K562 (cell line): ENCODE measurements around the gene POU2F3. TPM values are rescaled to one million over a fixed set of nuclear protein-coding genes. Genes with fewer than 3 reads are reported as not detected.

Source experiments
- ATAC-seq: fragments of 200-7000 bp; cut with Tn5 transposase; 3 replicates; pipeline ENCODE4 v1.9.1; 2020; ENCODE audit warnings: moderate library complexity
- BruUV-seq: library from RNA; stranded (reverse); fragments of 400-500 nt; replicated peaks from 2 replicates; lab custom pipeline; 2021; lab: Mats Ljungman, UMichigan
- CTCF ChIA-PET: fragments of 300-600 bp; formaldehyde crosslinking; extraction: SDS; loops from one replicate; lab custom pipeline; 2021; ENCODE audit warnings: low intra/inter-chr PET ratio; lab: Yijun Ruan, JAX
- POLR2A ChIA-PET: fragments of 300-600, 350-650 bp; sonication (Branson Sonifier 250); formaldehyde crosslinking; extraction: SDS; loops from one replicate; lab custom pipeline; 2021; ENCODE audit warnings: antibody characterized with exemption, inconsistent platforms; lab: Yijun Ruan, JAX
- DNase-seq, 4 experiments: peaks; one replicate each; pipeline versions ENCODE4 v3.0.0 to v3.0.0-alpha.2; 2011 to 2018; ENCODE audit warnings: low spot score in 3 of 4, mixed read lengths in 3 of 4; ENCODE audit errors: extremely low read depth in 1 of 4
- FAIRE-seq: peaks from 2 replicates; lab custom pipeline; 2011; peaks lifted over from hg19 to GRCh38; lab: Jason Lieb, UNC
- H2AFZ ChIP-seq: 2 replicates; pipeline ENCODE4 v1.6.0; 2011; ENCODE audit warnings: low read depth, low read length, control low read depth, inconsistent platforms
- H3K27ac ChIP-seq: fragments of 200-600 bp; 3 replicates; pipeline ENCODE4 v1.8.0; 2011; ENCODE audit warnings: low read depth, mild to moderate bottlenecking, control low read depth, inconsistent platforms, low read length, moderate library complexity, mixed read lengths; ENCODE audit errors: extremely low read depth
- H3K27me3 ChIP-seq, 2 experiments: fragments of 300-600 bp in 1 of 2; 2 replicates in 1 of 2; 3 replicates in 1 of 2; pipeline versions ENCODE4 v1.6.0 to v1.8.0; 2011; ENCODE audit warnings: inconsistent platforms in 2 of 2, low read length in 2 of 2, mild to moderate bottlenecking in 1 of 2, mixed read lengths in 1 of 2, moderate library complexity in 1 of 2; ENCODE audit not compliant: control insufficient read depth in 2 of 2, insufficient read depth in 2 of 2
- H3K36me3 ChIP-seq: fragments of 300-600 bp; 3 replicates; pipeline ENCODE4 v1.8.0; 2011; ENCODE audit warnings: mild to moderate bottlenecking, low read length, inconsistent platforms; ENCODE audit not compliant: control insufficient read depth, insufficient read depth
- H3K4me1 ChIP-seq, 2 experiments: fragments of 200-600 bp in 1 of 2; replicated peaks in 1 of 2; 2 replicates in 1 of 2; 3 replicates in 1 of 2; pipeline versions ENCODE4 v1.5.1 to v1.8.0; 2011; ENCODE audit warnings: inconsistent platforms in 2 of 2, low read length in 2 of 2, mild to moderate bottlenecking in 1 of 2, mixed read lengths in 1 of 2, moderate library complexity in 1 of 2; ENCODE audit not compliant: control insufficient read depth in 2 of 2, insufficient read depth in 2 of 2
- H3K4me2 ChIP-seq: 2 replicates; pipeline ENCODE4 v1.6.1; 2011; ENCODE audit warnings: low read length, control low read depth, inconsistent platforms, mixed read lengths; ENCODE audit not compliant: insufficient read depth
- H3K4me3 ChIP-seq: fragments of 200-600 bp; sonication (generic), shearing (Covaris generic); 2 replicates; pipeline ENCODE4 v1.5.1; 2016; ENCODE audit warnings: control low read depth, inconsistent platforms
- H3K79me2 ChIP-seq: fragments of 200-600 bp; 3 replicates; pipeline ENCODE4 v1.8.0; 2011; ENCODE audit warnings: low read length, inconsistent platforms; ENCODE audit not compliant: control insufficient read depth, insufficient read depth
- H3K9ac ChIP-seq, 2 experiments: 2 replicates each; pipeline versions ENCODE4 v1.6.0 to v1.6.1; 2011; ENCODE audit warnings: low read depth in 2 of 2, low read length in 2 of 2, control low read depth in 1 of 2, inconsistent platforms in 1 of 2, mild to moderate bottlenecking in 1 of 2, mixed read lengths in 1 of 2; ENCODE audit not compliant: insufficient read depth in 1 of 2
- H3K9me1 ChIP-seq: one replicate; pipeline ENCODE4 v1.6.0; 2011; ENCODE audit warnings: inconsistent platforms, mild to moderate bottlenecking, low read length, moderate library complexity; ENCODE audit not compliant: control insufficient read depth, insufficient read depth
- H3K9me3 ChIP-seq: replicated peaks from 2 replicates; pipeline ENCODE4 v1.5.1; 2011; ENCODE audit warnings: low read depth, low read length, inconsistent platforms; ENCODE audit not compliant: control insufficient read depth, insufficient read depth
- H4K20me1 ChIP-seq: replicated peaks from 2 replicates; pipeline ENCODE4 v1.6.1; 2011; ENCODE audit warnings: low read length, inconsistent platforms, mixed read lengths; ENCODE audit not compliant: control insufficient read depth, insufficient read depth
- BDP1 ChIP-seq: IDR thresholded peaks from 3 replicates; pipeline ENCODE4 v1.6.1; 2011; ENCODE audit not compliant: insufficient read length, insufficient read depth
- BHLHE40 ChIP-seq: IDR thresholded peaks from 2 replicates; pipeline ENCODE4 v1.6.1; 2011; ENCODE audit warnings: low read length, improper control_type of control experiment
- HMG20A ChIP-seq: fragments of 450-650 bp; formaldehyde crosslinking; conservative IDR thresholded peaks from 2 replicates; pipeline ENCODE4 v1.4.0; 2020; ENCODE audit warnings: mild to moderate bottlenecking, mixed read lengths
- LCOR ChIP-seq: sonication (generic); formaldehyde crosslinking; IDR thresholded peaks from 2 replicates; pipeline ENCODE4 v1.8.0; 2022; ENCODE audit warnings: mild to moderate bottlenecking, missing genetic modification reagents
- RFX7 ChIP-seq: fragments of 250-450 bp; sonication (Bioruptor Pico); IDR thresholded peaks from 2 replicates; pipeline ENCODE4 v1.5.1; 2021; ENCODE audit warnings: mild to moderate bottlenecking
- ZBTB5 ChIP-seq: fragments of 450-650 bp; IDR thresholded peaks from 2 replicates; pipeline ENCODE4 v1.6.1; 2017; ENCODE audit warnings: antibody characterized with exemption
- ZNF311 ChIP-seq: fragments of 250-450 bp; sonication (Bioruptor Pico); IDR thresholded peaks from 2 replicates; pipeline ENCODE4 v1.4.0; 2020; ENCODE audit warnings: mild to moderate bottlenecking, moderate library complexity
- ZNF445 ChIP-seq: fragments of 250-450 bp; sonication (Bioruptor Pico); IDR thresholded peaks from 2 replicates; pipeline ENCODE4 v1.4.0; 2020; ENCODE audit warnings: low read depth, mild to moderate bottlenecking, moderate library complexity
- ZNF766 ChIP-seq: fragments of 200-800 bp; sonication (Bioruptor generic); conservative IDR thresholded peaks from 2 replicates; pipeline ENCODE4 v1.6.1; 2016; ENCODE audit warnings: missing genetic modification characterization, missing compliant biosample characterization
- WGBS: fragments of 100-300 bp; shearing (Covaris generic); methylation state at CpG from one replicate; pipeline ENCODE4 v1.1.6; 2016; ENCODE audit warnings: low coverage, mixed read lengths; ENCODE audit not compliant: insufficient coverage; ENCODE audit errors: missing lambda C conversion rate; 5-methylcytosine and 5-hydroxymethylcytosine counted together
- in situ Hi-C: fragments of 300-500 bp; cut with MboI; formaldehyde crosslinking; loops from 4 replicates; pipeline ENCODE4 v1.15.0; 2018; ENCODE audit warnings: inconsistent platforms, mixed read lengths
- intact Hi-C: fragments of 100-400 bp; cut with micrococcal nuclease; formaldehyde crosslinking; loops from 2 replicates; pipeline ENCODE4 v1.14.2; 2022
- polyA plus RNA-seq, 8 experiments: library from polyadenylated mRNA; depleted of rRNA in 4 of 8; stranded (reverse) in 5 of 8; unstranded in 3 of 8; fragments of >200 nt; fragmentation: Nextera tagmentation in 2 of 8; fragmentation: Illumina TruSeq in 1 of 8; extraction: Ambion mirVana in 2 of 8; extraction: Trizol in 1 of 8; gene quantifications; 2 replicates each; pipeline versions ENCODE4 v1.2.1 to v1.2.3, GENCODE V29; 2011 to 2014; ENCODE audit warnings: inconsistent platforms in 1 of 8, missing spikeins in 1 of 8
- total RNA-seq, 7 experiments: library from RNA; depleted of rRNA in 6 of 7; stranded (reverse); fragments of >200 nt in 6 of 7; fragmentation: Illumina TruSeq in 2 of 7; extraction: Trizol in 2 of 7; gene quantifications; 2 replicates each; pipeline versions ENCODE4 v1.2.1 to v1.2.3, GENCODE V29; 2011 to 2021; ENCODE audit warnings: low replicate concordance in 1 of 7
- TF ChIP-seq, protein P1 (sequence below): fragments of 250-450 bp; sonication (Bioruptor Pico); IDR thresholded peaks from 2 replicates; pipeline ENCODE4 v1.4.0; 2020; ENCODE audit warnings: mild to moderate bottlenecking, moderate library complexity
- TF ChIP-seq, protein P2 (sequence below): fragments of 450-650 bp; IDR thresholded peaks from 2 replicates; pipeline ENCODE4 v1.6.1; 2016; ENCODE audit warnings: low read depth

POU2F3 gene
- total and polyA plus RNA-seq, 9 of the 15 experiments (the other 6 are each of a cell fraction or from before 2014, with no cell fraction given), result not detected

DNA sequence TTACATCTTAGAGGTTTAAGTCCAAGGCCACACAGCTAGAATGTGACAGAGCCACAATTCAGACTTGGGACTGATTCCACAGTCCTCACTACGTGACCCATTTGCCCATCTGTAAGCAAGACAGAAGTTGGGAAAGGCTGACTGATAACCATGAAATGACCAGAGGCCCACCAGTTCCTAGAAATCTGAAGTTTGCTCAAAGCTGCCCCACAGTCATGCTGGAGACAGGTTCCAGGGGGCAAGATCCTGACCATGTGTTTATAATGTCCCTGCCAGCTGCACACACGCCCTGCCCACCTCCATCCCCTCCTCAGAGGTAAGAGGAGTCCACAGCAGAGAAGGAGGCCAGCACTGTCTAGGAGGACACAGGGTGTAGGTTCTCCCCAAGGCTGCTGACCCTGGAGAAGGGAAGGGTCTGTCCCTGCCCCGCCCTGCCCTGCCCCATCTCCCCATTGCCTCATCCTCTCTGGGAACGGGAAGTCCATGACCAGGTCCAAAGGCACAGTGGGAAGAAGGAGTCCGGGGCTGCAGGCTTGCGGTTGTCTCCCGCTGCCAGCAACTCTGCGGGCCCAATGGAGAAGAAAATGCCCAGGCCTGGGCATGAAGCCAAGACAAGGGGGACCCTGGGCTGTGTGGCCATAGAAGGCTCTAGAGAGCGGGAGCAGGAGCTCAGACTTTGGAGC lies 41.0 kb upstream of the POU2F3 start:
- intact Hi-C loops (no loop called here), in situ Hi-C loops (no loop called here)
- Histone ChIP-seq H3K9me3 (no peaks in the 10 kb centered on the region), H3K27me3 (peaks cover 34 to 51% of the 10 kb centered on the region in 2 experiments; a peak in 4 of 5 replicates), H3K36me3 (no peaks in the 10 kb centered on the region), H2AFZ (no peak overlapping the region), H3K9me1 (peaks cover 2% of the 10 kb centered on the region), H3K79me2 (no peaks in the 10 kb centered on the region), H3K27ac (no peak overlapping the region), H3K4me1 (0 out of 5 replicates have a peak, but pooled peaks cover 0 to 6% of the 10 kb centered on the region in 2 experiments), H3K9ac (no peak overlapping the region), H3K4me2 (no peak overlapping the region), H4K20me1 (peaks cover 10% of the 10 kb centered on the region), H3K4me3 (no peak overlapping the region)
- no peak for FAIRE-seq
- 10% methylated on average over 9 of the region's 9 CpGs for WGBS
- no peak for DNase-seq
- ATAC-seq, result no peak
- POLR2A ChIA-PET, result no interaction called here
- CTCF ChIA-PET, result no interaction called here
- no TSS peak for BruUV-seq
- TF ChIP-seq BHLHE40 (no peak), RFX7 (CRISPR knock-in tag) (no peak), ZBTB5 (no peak), HMG20A (no peak), BDP1 (no peak), LCOR (no peak), ZNF445 (CRISPR knock-in tag) (no peak), ZNF311 (CRISPR knock-in tag) (no peak), ZNF766 (no peak)
- TF ChIP-seq, protein P1, sequence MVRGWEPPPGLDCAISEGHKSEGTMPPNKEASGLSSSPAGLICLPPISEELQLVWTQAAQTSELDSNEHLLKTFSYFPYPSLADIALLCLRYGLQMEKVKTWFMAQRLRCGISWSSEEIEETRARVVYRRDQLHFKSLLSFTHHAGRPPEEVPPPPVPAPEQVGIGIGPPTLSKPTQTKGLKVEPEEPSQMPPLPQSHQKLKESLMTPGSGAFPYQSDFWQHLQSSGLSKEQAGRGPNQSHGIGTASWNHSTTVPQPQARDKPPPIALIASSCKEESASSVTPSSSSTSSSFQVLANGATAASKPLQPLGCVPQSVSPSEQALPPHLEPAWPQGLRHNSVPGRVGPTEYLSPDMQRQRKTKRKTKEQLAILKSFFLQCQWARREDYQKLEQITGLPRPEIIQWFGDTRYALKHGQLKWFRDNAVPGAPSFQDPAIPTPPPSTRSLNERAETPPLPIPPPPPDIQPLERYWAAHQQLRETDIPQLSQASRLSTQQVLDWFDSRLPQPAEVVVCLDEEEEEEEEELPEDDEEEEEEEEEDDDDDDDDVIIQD (CRISPR knock-in tag), result no peak
- TF ChIP-seq, protein P2, sequence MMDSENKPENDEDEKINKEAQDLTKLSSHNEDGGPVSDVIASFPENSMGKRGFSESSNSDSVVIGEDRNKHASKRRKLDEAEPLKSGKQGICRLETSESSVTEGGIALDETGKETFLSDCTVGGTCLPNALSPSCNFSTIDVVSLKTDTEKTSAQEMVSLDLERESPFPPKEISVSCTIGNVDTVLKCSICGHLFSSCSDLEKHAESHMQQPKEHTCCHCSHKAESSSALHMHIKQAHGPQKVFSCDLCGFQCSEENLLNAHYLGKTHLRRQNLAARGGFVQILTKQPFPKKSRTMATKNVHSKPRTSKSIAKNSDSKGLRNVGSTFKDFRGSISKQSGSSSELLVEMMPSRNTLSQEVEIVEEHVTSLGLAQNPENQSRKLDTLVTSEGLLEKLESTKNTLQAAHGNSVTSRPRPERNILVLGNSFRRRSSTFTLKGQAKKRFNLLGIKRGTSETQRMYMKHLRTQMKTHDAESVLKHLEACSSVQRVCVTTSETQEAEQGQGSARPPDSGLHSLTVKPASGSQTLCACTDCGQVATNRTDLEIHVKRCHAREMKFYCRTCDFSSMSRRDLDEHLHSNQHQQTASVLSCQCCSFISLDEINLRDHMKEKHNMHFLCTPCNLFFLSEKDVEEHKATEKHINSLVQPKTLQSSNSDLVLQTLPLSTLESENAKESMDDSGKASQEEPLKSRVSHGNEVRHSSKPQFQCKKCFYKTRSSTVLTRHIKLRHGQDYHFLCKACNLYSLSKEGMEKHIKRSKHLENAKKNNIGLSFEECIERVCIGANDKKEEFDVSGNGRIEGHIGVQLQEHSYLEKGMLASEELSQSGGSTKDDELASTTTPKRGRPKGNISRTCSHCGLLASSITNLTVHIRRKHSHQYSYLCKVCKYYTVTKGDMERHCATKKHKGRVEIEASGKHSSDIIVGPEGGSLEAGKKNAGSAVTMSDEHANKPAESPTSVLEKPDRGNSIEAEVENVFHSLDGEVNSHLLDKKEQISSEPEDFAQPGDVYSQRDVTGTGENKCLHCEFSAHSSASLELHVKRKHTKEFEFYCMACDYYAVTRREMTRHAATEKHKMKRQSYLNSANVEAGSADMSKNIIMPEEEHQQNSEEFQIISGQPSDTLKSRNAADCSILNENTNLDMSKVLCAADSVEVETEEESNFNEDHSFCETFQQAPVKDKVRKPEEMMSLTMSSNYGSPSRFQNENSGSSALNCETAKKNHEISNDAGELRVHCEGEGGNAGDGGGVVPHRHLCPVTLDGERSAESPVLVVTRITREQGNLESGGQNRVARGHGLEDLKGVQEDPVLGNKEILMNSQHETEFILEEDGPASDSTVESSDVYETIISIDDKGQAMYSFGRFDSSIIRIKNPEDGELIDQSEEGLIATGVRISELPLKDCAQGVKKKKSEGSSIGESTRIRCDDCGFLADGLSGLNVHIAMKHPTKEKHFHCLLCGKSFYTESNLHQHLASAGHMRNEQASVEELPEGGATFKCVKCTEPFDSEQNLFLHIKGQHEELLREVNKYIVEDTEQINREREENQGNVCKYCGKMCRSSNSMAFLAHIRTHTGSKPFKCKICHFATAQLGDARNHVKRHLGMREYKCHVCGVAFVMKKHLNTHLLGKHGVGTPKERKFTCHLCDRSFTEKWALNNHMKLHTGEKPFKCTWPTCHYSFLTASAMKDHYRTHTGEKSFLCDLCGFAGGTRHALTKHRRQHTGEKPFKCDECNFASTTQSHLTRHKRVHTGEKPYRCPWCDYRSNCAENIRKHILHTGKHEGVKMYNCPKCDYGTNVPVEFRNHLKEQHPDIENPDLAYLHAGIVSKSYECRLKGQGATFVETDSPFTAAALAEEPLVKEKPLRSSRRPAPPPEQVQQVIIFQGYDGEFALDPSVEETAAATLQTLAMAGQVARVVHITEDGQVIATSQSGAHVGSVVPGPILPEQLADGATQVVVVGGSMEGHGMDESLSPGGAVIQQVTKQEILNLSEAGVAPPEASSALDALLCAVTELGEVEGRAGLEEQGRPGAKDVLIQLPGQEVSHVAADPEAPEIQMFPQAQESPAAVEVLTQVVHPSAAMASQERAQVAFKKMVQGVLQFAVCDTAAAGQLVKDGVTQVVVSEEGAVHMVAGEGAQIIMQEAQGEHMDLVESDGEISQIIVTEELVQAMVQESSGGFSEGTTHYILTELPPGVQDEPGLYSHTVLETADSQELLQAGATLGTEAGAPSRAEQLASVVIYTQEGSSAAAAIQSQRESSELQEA, result no peak
